LNCaP clone FGC (cell line): Measurements from ENCODE around the gene ZRANB1.
"Not testable (repeated sequence)": the region's sequence is repeated elsewhere in the genome, so short reads cannot be mapped to it uniquely, and the experiment has no call there.

Experiments used
- DNase-seq: peaks from one replicate; pipeline ENCODE4 v3.0.0-alpha.2; 2011; ENCODE audit warnings: low read depth
- H3K4me3 ChIP-seq: 2 replicates; pipeline ENCODE4 v1.5.1; 2011; ENCODE audit warnings: mild to moderate bottlenecking, low read depth, low read length, control low read depth
- TF ChIP-seq, protein P1 (sequence below): IDR thresholded peaks from 2 replicates; pipeline ENCODE4 v1.5.1; 2012; ENCODE audit warnings: mild to moderate bottlenecking; ENCODE audit not compliant: control insufficient read depth, insufficient read depth; ENCODE audit errors: extremely low read depth

The ZRANB1 gene

DNA sequence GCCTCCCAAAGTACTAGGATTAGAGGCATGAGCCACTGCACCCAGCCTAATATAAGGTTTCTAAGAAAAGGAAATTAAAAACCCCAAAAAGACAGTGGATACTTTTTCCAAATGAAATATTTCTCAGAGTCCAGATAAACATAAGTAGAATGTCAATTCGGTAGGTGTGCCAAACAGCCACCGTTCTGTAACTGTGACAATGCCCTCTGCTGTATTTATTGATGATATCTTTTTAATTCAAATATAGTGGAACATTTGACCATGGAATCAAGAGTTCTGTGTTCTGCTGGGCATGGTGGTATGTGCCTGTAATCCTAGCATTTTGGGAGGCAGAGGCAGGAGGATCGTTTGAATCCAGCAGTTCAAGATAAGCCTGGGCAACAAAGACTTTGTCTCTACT is 28.8 kb upstream of the ZRANB1 start:
- DNase-seq = peak; percentile 62
- H3K4me3 ChIP-seq = no peak overlapping the region
- TF ChIP-seq, protein P1, sequence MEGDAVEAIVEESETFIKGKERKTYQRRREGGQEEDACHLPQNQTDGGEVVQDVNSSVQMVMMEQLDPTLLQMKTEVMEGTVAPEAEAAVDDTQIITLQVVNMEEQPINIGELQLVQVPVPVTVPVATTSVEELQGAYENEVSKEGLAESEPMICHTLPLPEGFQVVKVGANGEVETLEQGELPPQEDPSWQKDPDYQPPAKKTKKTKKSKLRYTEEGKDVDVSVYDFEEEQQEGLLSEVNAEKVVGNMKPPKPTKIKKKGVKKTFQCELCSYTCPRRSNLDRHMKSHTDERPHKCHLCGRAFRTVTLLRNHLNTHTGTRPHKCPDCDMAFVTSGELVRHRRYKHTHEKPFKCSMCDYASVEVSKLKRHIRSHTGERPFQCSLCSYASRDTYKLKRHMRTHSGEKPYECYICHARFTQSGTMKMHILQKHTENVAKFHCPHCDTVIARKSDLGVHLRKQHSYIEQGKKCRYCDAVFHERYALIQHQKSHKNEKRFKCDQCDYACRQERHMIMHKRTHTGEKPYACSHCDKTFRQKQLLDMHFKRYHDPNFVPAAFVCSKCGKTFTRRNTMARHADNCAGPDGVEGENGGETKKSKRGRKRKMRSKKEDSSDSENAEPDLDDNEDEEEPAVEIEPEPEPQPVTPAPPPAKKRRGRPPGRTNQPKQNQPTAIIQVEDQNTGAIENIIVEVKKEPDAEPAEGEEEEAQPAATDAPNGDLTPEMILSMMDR = 0 out of 2 replicates have a peak, but pooled peaks have one; percentile 1

- not testable (repeated sequence) for H3K4me3 ChIP-seq, DNase-seq
Observed at GRCh38 chr10:124914398-124914797, 27.5 kb upstream of the ZRANB1 start.

DNA sequence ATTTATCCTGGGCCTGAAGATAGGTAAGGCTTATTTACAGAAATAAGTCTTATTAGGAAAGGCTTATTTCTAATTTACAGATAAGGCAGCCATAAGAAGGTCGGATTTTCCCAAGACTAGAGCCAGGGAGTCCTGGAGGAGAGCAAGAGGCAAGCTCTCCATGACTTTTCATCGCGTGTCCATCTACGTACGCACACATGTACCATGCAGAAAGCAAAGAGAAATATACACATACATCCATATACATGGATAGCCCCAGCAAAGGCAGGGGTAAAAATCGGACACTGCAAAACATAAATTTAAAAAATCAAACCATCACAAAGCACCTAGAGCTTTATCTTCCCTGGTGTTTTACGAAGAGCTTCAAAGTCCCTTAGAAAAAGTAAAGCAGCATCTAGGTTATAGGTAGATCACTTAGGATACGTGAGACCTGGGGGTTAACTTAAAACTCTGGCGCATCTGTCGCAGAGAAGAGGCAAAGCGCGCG is 25.8 kb upstream of the ZRANB1 start:
- TF ChIP-seq, protein P1 = no peak
- DNase-seq = no peak
- H3K4me3 ChIP-seq = peak overlapping the region; percentile 67

- DNase-seq = peak; percentile 71
- TF ChIP-seq, protein P1 = no peak
- H3K4me3 ChIP-seq = peak overlapping the region; percentile 67
Observed at GRCh38 chr10:124916585-124917427, 25.1 kb upstream of the ZRANB1 start.

DNA sequence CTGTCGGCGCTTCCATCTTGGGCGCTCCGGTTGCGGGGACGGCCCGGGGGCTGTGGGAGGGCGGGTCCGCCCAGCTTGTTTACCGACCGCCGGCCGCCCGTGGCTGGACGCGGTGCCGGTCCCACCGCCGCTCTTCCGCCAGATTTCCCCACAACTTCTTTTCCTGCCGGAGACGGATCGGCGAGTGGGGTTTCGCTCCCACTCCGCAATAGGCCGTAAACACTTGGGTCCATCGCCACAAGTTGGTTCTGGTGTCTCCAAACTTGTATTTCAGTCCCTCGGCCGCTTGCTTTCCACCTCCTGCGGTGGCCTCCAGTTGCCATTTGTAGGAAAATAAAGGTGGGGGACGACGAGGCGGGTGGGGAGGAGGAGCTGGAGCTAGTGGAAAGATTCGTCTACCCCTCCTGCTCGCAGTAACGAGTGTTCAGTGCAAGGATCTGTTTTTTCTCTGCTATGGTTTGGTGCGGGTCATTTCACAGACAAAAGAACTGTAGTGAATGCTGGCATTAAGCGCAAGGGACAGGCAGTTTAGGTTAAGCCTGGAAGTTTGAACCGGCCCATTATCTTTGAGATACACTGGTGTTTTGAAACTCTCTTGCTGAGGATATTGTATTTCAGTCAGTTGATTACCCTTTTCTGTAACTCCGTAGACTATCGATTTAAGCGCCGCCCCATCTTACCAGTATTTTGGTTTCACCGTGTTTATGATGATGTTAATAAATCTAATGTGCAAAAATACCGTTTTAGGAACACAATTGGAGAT is 24.3 kb upstream of the ZRANB1 start:
- DNase-seq = no peak
- peak overlapping the region; percentile 67 for H3K4me3 ChIP-seq
- TF ChIP-seq, protein P1 = no peak

GRCh38 chr10:124918191-124918830 is 23.6 kb upstream of the ZRANB1 start:
- DNase-seq = no peak
- peak overlapping the region; percentile 67 for H3K4me3 ChIP-seq
- TF ChIP-seq, protein P1 = no peak

DNA sequence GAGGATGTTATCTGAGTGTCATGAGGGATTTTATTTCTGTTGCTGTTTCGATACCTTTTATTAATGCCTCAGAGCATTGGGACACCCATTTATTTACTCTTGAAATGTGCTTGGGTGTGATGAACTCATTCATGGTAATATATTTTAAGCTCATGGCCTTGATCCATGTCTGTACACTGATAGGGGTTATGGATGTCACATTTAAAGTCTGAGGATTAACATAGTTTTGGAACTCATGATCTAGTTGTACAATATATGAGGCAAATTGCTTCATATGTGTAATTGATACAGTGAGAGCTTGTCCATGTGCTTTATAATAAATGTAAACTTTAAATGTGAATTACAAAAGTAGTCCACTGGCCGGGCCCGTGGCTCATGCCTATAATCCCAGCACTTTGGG is 23.0 kb upstream of the ZRANB1 start:
- DNase-seq = no peak
- TF ChIP-seq, protein P1 = no peak
- peak overlapping the region; percentile 67 for H3K4me3 ChIP-seq
